OCI-LY7 (cell line): ENCODE results near the gene ALOX5AP. TPM values are rescaled to one million over a fixed set of nuclear protein-coding genes. Genes with fewer than 3 reads are reported as not detected.

Experiments used
- BruUV-seq: library from RNA; stranded (reverse); fragments of 400-500 nt; replicated peaks from 2 replicates; lab custom pipeline; 2021; lab: Mats Ljungman, UMichigan
- CTCF ChIA-PET: fragments of 300-600 bp; sonication (Branson Sonifier 250); formaldehyde crosslinking; loops from one replicate; lab custom pipeline; 2022; ENCODE audit warnings: antibody characterized with exemption; ENCODE audit not compliant: unreplicated experiment; lab: Charles Lee
- POLR2A ChIA-PET: fragments of 300-600 bp; sonication (Branson Sonifier 250); formaldehyde crosslinking; loops from one replicate; lab custom pipeline; 2022; ENCODE audit warnings: antibody characterized with exemption; lab: Charles Lee
- DNase-seq: peaks from one replicate; pipeline ENCODE4 v3.0.0-alpha.2; 2015; ENCODE audit warnings: low spot score
- H2AFZ ChIP-seq: fragments of 200-600 bp; sonication (generic), shearing (Covaris generic); 2 replicates; pipeline ENCODE4 v1.6.1; 2014; ENCODE audit warnings: mild to moderate bottlenecking, antibody characterized with exemption, low read length, moderate library complexity
- H3K27ac ChIP-seq: fragments of 200-600 bp; sonication (generic); 2 replicates; pipeline ENCODE4 v1.5.1; 2014; ENCODE audit warnings: mixed run types, low read depth, mild to moderate bottlenecking, moderate library complexity, low read length, inconsistent platforms; ENCODE audit not compliant: poor library complexity, severe bottlenecking
- H3K36me3 ChIP-seq: fragments of 200-600 bp; sonication (generic); 2 replicates; pipeline ENCODE4 v1.6.1; 2014; ENCODE audit warnings: mild to moderate bottlenecking, antibody characterized with exemption, low read length, moderate library complexity, mixed read lengths; ENCODE audit not compliant: insufficient read depth
- H3K4me1 ChIP-seq: fragments of 200-600 bp; sonication (generic); 2 replicates; pipeline ENCODE4 v1.5.1; 2014; ENCODE audit warnings: mild to moderate bottlenecking, low read length; ENCODE audit not compliant: insufficient read depth, poor library complexity, severe bottlenecking
- H3K4me2 ChIP-seq: fragments of 200-600 bp; sonication (generic); 2 replicates; pipeline ENCODE4 v1.6.1; 2014; ENCODE audit warnings: mild to moderate bottlenecking, low read length
- H3K4me3 ChIP-seq: fragments of 200-600 bp; sonication (generic); 2 replicates; pipeline ENCODE4 v1.5.1; 2014; ENCODE audit warnings: mild to moderate bottlenecking, low read depth, low read length; ENCODE audit not compliant: poor library complexity, severe bottlenecking
- H3K79me2 ChIP-seq: fragments of 200-600 bp; sonication (generic); 2 replicates; pipeline ENCODE4 v1.6.1; 2016; ENCODE audit warnings: low read depth, mild to moderate bottlenecking, low read length, moderate library complexity, mixed read lengths; ENCODE audit not compliant: insufficient read depth
- H3K9me2 ChIP-seq: fragments of 200-600 bp; sonication (generic); 2 replicates; pipeline ENCODE4 v1.6.1; 2016; ENCODE audit warnings: mild to moderate bottlenecking, low read length, mixed read lengths; ENCODE audit not compliant: insufficient read depth
- H3K9me3 ChIP-seq: fragments of 200-600 bp; sonication (generic); 2 replicates; pipeline ENCODE4 v1.6.1; 2014; ENCODE audit warnings: mild to moderate bottlenecking, mixed run types, low read length, mixed read lengths
- H4K20me1 ChIP-seq: fragments of 200-600 bp; sonication (generic); 2 replicates; pipeline ENCODE4 v1.6.1; 2014; ENCODE audit warnings: mild to moderate bottlenecking, antibody characterized with exemption, low read length, moderate library complexity, mixed read lengths; ENCODE audit not compliant: insufficient read depth
- CTCF ChIP-seq: fragments of 200-600 bp; sonication (generic); conservative IDR thresholded peaks from 2 replicates; pipeline ENCODE4 v1.5.1; 2014; ENCODE audit warnings: mild to moderate bottlenecking, antibody characterized with exemption, low read length, moderate library complexity, mixed read lengths
- EZH2phosphoT487 ChIP-seq: fragments of 200-600 bp; sonication (generic); IDR thresholded peaks from 2 replicates; pipeline ENCODE4 v1.6.1; 2018; ENCODE audit warnings: low read depth, borderline replicate concordance, mild to moderate bottlenecking, mixed run types, antibody characterized with exemption, low read length, moderate library complexity, mixed read lengths
- intact Hi-C: fragments of 100-400 bp; cut with micrococcal nuclease; formaldehyde crosslinking; loops from one replicate; pipeline ENCODE4 v1.10.0; 2022; ENCODE audit not compliant: unreplicated experiment
- total RNA-seq, 2 experiments: library from RNA; depleted of rRNA in 1 of 2; stranded (reverse); fragments of >200 nt in 1 of 2; shearing (Covaris generic) in 1 of 2; gene quantifications; 2 replicates each; pipeline ENCODE4 v1.2.3, GENCODE V29; 2014 to 2022

The ALOX5AP gene
- total RNA-seq, 2 experiments from 2014 or later = 89.9 to 90.9 TPM

GRCh38 chr13:30739761-30740642 lies 4.7 kb downstream of the ALOX5AP start:
- H3K36me3 ChIP-seq = peaks cover 16% of the 10 kb centered on the region
- ChIA-PET POLR2A (interaction anchor here (0.6 to 2.4 kb wide), 3 partner anchors 14 to 122 kb away, joined by 4 to 6 read pairs (median 6); partner anchors contain the start of gene USPL1), CTCF (no interaction called here)
- peaks cover 57% of the 10 kb centered on the region for H3K4me1 ChIP-seq
- no peaks in the 10 kb centered on the region for H3K9me3 ChIP-seq
- H3K9me2 ChIP-seq = no peaks in the 10 kb centered on the region
- no peak for TF ChIP-seq EZH2phosphoT487
- no peak for TF ChIP-seq CTCF
- H2AFZ ChIP-seq = no peak overlapping the region
- H3K79me2 ChIP-seq = peaks cover 20% of the 10 kb centered on the region
- H3K4me3 ChIP-seq = no peak overlapping the region
- peak; percentile 5 for DNase-seq
- H3K27ac ChIP-seq = no peak overlapping the region
- intact Hi-C loops = loop anchor here (5.0 to 10.0 kb wide), 2 partner anchors 295 to 368 kb away; no protein-coding TSS in a partner anchor
- no TSS peak for BruUV-seq
- H3K4me2 ChIP-seq = peak overlapping the region; percentile 51
- no peaks in the 10 kb centered on the region for H4K20me1 ChIP-seq

GRCh38 chr13:30742901-30743300 lies 7.6 kb downstream of the ALOX5AP start:
- H3K36me3 ChIP-seq = peaks cover 37% of the 10 kb centered on the region
- intact Hi-C loops = no loop called here
- H3K9me2 ChIP-seq = no peaks in the 10 kb centered on the region
- H3K4me1 ChIP-seq = peaks cover 36% of the 10 kb centered on the region
- no peaks in the 10 kb centered on the region for H3K9me3 ChIP-seq
- no peaks in the 10 kb centered on the region for H4K20me1 ChIP-seq
- no peak for DNase-seq
- no peak overlapping the region for H2AFZ ChIP-seq
- ChIA-PET POLR2A (interaction anchor here (0.6 to 0.9 kb wide), 2 partner anchors 94 to 793 kb away, joined by 3 read pairs; no protein-coding TSS in a partner anchor), CTCF (no interaction called here)
- peaks cover 2% of the 10 kb centered on the region; the same call in 1 of the 2 replicates for H3K79me2 ChIP-seq
- no peak overlapping the region for H3K4me2 ChIP-seq
- no peak for TF ChIP-seq CTCF
- no peak for TF ChIP-seq EZH2phosphoT487
- no TSS peak for BruUV-seq
- no peak overlapping the region for H3K4me3 ChIP-seq
- no peak overlapping the region for H3K27ac ChIP-seq
